Measurements from ENCODE around the gene E2F4. TPM values are rescaled to one million over a fixed set of nuclear protein-coding genes. Genes with fewer than 3 reads are reported as not detected.

The E2F4 gene
- total and polyA plus RNA-seq, 2 of the 13 experiments (the other 11 are each of a cell fraction or from before 2014, with no cell fraction given): 84.8 to 91.2 TPM

DNA sequence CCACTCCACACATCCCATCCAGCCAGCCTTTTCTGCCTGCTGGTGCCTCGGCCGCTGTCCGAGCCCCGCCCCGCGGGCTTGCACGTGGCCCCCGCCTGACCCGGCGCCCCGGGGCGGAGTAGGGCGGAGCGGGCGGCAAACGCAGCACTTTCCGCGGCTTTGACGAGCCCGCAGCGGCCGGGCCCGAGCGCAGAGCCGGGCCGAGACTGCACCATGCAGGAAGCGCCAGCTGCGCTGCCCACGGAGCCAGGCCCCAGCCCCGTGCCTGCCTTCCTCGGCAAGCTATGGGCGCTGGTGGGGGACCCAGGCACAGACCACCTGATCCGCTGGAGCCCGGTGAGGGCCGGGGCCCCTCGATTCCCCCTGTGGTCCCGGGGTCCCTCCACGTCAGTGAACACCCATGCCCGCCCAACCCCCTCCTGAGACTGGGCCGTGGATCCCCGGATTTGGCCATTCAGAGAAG, 27.3 kb upstream of the E2F4 start, which contains the start of gene HSF4 (continued):
- TF ChIP-seq, protein P1, sequence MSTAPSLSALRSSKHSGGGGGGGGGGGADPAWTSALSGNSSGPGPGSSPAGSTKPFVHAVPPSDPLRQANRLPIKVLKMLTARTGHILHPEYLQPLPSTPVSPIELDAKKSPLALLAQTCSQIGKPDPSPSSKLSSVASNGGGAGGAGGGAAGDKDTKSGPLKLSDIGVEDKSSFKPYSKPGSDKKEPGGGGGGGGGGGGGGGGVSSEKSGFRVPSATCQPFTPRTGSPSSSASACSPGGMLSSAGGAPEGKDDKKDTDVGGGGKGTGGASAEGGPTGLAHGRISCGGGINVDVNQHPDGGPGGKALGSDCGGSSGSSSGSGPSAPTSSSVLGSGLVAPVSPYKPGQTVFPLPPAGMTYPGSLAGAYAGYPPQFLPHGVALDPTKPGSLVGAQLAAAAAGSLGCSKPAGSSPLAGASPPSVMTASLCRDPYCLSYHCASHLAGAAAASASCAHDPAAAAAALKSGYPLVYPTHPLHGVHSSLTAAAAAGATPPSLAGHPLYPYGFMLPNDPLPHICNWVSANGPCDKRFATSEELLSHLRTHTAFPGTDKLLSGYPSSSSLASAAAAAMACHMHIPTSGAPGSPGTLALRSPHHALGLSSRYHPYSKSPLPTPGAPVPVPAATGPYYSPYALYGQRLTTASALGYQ (CRISPR knock-in tag; IDR thresholded peaks at IDR 0.05): peak; percentile 98
- no peak; the same call in 1 of the 2 replicates for TF ChIP-seq ZNF354B (CRISPR knock-in tag; IDR thresholded peaks at IDR 0.05)
- TF ChIP-seq, protein P2, sequence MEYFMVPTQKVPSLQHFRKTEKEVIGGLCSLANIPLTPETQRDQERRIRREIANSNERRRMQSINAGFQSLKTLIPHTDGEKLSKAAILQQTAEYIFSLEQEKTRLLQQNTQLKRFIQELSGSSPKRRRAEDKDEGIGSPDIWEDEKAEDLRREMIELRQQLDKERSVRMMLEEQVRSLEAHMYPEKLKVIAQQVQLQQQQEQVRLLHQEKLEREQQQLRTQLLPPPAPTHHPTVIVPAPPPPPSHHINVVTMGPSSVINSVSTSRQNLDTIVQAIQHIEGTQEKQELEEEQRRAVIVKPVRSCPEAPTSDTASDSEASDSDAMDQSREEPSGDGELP (IDR thresholded peaks at IDR 0.05; ENCODE audit: borderline replicate concordance, low read depth): 0 out of 2 replicates have a peak, but pooled peaks have one; percentile 36
- TF ChIP-seq, protein P3, sequence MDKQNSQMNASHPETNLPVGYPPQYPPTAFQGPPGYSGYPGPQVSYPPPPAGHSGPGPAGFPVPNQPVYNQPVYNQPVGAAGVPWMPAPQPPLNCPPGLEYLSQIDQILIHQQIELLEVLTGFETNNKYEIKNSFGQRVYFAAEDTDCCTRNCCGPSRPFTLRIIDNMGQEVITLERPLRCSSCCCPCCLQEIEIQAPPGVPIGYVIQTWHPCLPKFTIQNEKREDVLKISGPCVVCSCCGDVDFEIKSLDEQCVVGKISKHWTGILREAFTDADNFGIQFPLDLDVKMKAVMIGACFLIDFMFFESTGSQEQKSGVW (CRISPR knock-in tag; IDR thresholded peaks at IDR 0.05; ENCODE audit: borderline replicate concordance): no peak
- TF ChIP-seq, protein P4, sequence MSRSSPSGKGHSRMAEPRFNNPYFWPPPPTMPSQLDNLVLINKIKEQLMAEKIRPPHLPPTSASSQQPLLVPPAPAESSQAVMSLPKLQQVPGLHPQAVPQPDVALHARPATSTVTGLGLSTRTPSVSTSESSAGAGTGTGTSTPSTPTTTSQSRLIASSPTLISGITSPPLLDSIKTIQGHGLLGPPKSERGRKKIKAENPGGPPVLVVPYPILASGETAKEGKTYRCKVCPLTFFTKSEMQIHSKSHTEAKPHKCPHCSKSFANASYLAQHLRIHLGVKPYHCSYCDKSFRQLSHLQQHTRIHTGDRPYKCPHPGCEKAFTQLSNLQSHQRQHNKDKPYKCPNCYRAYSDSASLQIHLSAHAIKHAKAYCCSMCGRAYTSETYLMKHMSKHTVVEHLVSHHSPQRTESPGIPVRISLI (CRISPR knock-in tag; IDR thresholded peaks at IDR 0.05; ENCODE audit: borderline replicate concordance): no peak; the same call in 1 of the 2 replicates
- TF ChIP-seq ZNF605 (CRISPR knock-in tag; IDR thresholded peaks at IDR 0.05): peak; percentile 26; the same call in 1 of the 2 replicates
- peak; percentile 96 for TF ChIP-seq TMF1 (CRISPR knock-in tag; IDR thresholded peaks at IDR 0.05; ENCODE audit: low read depth)
- TF ChIP-seq EZH2 (conservative IDR thresholded peaks at IDR 0.05; ENCODE audit: low read depth, low read length): no peak
- TF ChIP-seq, protein P5, sequence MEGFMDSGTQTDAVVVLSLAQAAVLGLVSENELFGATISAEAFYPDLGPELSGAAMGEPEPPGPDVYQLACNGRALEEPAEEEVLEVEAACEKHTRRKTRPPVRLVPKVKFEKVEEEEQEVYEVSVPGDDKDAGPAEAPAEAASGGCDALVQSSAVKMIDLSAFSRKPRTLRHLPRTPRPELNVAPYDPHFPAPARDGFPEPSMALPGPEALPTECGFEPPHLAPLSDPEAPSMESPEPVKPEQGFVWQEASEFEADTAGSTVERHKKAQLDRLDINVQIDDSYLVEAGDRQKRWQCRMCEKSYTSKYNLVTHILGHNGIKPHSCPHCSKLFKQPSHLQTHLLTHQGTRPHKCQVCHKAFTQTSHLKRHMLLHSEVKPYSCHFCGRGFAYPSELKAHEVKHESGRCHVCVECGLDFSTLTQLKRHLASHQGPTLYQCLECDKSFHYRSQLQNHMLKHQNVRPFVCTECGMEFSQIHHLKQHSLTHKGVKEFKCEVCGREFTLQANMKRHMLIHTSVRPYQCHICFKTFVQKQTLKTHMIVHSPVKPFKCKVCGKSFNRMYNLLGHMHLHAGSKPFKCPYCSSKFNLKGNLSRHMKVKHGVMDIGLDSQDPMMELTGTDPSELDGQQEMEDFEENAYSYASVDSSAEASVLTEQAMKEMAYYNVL (CRISPR knock-in tag; IDR thresholded peaks at IDR 0.05; ENCODE audit: borderline replicate concordance): peak; percentile 85
- TF ChIP-seq ARID2 (CRISPR knock-in tag; IDR thresholded peaks at IDR 0.05; ENCODE audit: borderline replicate concordance): peak; percentile 75; the same call in 1 of the 2 replicates
- peak; percentile 91; the same call in 1 of the 2 replicates for TF ChIP-seq ISX (CRISPR knock-in tag; conservative IDR thresholded peaks at IDR 0.05)
- TF ChIP-seq ESRRA (CRISPR knock-in tag; IDR thresholded peaks at IDR 0.05; ENCODE audit: low read depth): no peak
- peak; percentile 95 for TF ChIP-seq ARHGAP35 (CRISPR knock-in tag; IDR thresholded peaks at IDR 0.05; ENCODE audit: borderline replicate concordance)
- no peak for TF ChIP-seq ZKSCAN1 (IDR thresholded peaks at IDR 0.05; ENCODE audit: low read length)
- peak; percentile 77 for TF ChIP-seq ZNF263 (CRISPR knock-in tag; IDR thresholded peaks at IDR 0.05)
- TF ChIP-seq, protein P6, sequence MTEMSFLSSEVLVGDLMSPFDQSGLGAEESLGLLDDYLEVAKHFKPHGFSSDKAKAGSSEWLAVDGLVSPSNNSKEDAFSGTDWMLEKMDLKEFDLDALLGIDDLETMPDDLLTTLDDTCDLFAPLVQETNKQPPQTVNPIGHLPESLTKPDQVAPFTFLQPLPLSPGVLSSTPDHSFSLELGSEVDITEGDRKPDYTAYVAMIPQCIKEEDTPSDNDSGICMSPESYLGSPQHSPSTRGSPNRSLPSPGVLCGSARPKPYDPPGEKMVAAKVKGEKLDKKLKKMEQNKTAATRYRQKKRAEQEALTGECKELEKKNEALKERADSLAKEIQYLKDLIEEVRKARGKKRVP (CRISPR knock-in tag; IDR thresholded peaks at IDR 0.05): peak in 1 of 2 experiments; percentile 75; a peak in 2 of 4 replicates
- TF ChIP-seq ZNF34 (CRISPR knock-in tag; IDR thresholded peaks at IDR 0.05; ENCODE audit: borderline replicate concordance): no peak
- no peak for TF ChIP-seq ATRX (CRISPR knock-in tag; IDR thresholded peaks at IDR 0.05; ENCODE audit: borderline replicate concordance)
- TF ChIP-seq NKX3-1 (CRISPR knock-in tag; IDR thresholded peaks at IDR 0.05): peak; percentile 84; the same call in 1 of the 2 replicates
- TF ChIP-seq ZNF556 (CRISPR knock-in tag; IDR thresholded peaks at IDR 0.05; ENCODE audit: borderline replicate concordance): no peak
- TF ChIP-seq U2AF2 (IDR thresholded peaks at IDR 0.05; ENCODE audit: low read depth, low read length): no peak
- TF ChIP-seq CBX1 (IDR thresholded peaks at IDR 0.05; ENCODE audit: low read depth): peak; percentile 41
